ENCODE measurements around the gene ACP3.
"Not testable (repeated sequence)": the region's sequence is repeated elsewhere in the genome, so short reads cannot be mapped to it uniquely, and the experiment has no call there.

Gene ACP3

GRCh38 chr3:132290833-132291232, 26.4 kb upstream of the ACP3 start:
- no peak overlapping the region for H3K4me3 ChIP-seq (ENCODE audit: control insufficient read depth, low read depth, low read length)
- peak; percentile 18 for DNase-seq (ENCODE audit: low read depth)
- TF ChIP-seq CTCF (IDR thresholded peaks at IDR 0.05; ENCODE audit: control insufficient read depth, insufficient read depth, low read depth, low read length, missing control alignments) = no peak

- no peak overlapping the region for H3K4me3 ChIP-seq (ENCODE audit: control insufficient read depth, low read depth, low read length)
- no peak for TF ChIP-seq CTCF (IDR thresholded peaks at IDR 0.05; ENCODE audit: control insufficient read depth, insufficient read depth, low read depth, low read length, missing control alignments)
- DNase-seq (ENCODE audit: low read depth) = no peak
These were observed 25.2 kb upstream of the ACP3 start for GRCh38 chr3:132292042-132292441.

DNA sequence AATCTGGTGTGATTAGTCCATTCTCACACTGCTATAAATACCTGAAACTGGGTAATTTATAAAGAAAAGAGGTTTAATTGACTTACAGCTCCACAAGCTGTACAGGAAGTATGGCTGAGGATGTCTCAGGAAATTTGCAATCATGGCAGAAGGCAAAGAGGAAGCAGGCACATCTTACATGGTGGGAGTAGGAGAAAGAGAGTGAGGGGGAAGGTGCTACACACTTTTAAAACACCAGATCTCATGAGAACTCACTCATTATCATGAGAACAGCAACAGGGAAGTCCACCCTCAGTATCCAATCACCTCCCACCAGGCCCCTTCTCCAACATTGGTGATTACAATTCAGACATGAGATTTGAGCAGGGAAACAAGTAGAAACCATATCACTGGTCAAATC, 24.0 kb upstream of the ACP3 start:
- no peak overlapping the region for H3K4me3 ChIP-seq (ENCODE audit: control insufficient read depth, low read depth, low read length)
- DNase-seq (ENCODE audit: low read depth) = no peak
- no peak for TF ChIP-seq CTCF (IDR thresholded peaks at IDR 0.05; ENCODE audit: control insufficient read depth, insufficient read depth, low read depth, low read length, missing control alignments)

DNA sequence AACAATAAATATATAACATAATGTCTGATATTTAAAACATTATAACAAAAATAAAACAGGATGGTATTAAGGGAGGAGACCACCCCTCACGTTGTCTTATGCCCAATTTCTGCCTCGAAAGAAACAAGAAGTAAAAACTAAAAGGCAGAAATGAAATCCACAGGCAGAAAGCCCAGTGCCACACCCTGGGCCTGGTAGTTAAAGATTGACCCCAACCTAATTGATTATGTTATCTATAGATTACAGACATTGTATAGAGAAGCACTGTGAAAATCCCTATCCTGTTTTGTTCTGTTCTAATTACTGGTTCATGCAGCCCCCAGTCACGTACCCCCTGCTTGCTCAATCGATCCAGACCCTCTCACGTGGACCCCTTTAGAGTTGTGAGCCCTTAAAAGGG, 22.3 kb upstream of the ACP3 start:
- no peak for DNase-seq (ENCODE audit: low read depth)
- no peak for TF ChIP-seq CTCF (IDR thresholded peaks at IDR 0.05; ENCODE audit: control insufficient read depth, insufficient read depth, low read depth, low read length, missing control alignments)
- no peak overlapping the region for H3K4me3 ChIP-seq (ENCODE audit: control insufficient read depth, low read depth, low read length)

DNA sequence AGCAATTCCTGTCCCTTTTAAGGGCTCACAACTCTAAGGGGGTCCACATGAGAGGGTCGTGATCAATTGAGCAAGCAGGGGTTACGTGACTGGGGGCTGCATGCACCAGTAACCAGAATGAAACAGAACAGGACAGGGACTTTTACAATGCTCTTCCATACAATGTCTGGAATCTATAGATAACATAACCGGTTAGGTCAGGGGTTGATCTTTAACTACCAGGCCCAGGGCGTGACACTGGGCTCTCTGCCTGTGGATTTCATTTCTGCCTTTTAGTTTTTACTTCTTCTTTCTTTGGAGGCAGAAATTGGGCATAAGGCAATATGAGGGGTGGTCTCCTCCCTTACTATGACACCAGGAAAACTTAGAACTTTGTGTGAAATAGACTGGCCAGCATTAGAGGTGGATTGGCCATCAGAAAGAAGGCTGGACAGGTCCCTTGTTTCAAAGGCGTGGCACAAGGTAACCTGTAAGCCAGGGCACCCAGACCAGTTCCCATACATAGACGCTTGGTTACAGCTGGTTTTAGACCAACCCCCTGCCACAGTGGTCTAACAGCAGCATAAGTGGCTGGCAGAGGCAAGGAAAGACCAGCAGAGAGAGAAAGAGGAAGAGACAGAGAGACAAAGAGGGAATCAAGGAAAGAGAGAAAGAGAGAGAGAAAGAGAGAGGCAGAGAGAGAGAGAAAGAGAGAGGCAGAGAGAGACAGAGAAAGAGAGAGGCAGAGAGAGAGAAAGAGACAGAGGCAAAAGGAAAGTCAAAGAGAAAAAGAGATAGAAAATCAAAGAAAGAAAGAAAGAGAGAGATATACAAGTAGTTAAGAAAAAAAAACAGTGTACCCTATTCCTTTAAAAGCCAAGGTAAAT, 13.6 kb upstream of the ACP3 start:
- not testable (repeated sequence) for DNase-seq (ENCODE audit: low read depth); H3K4me3 ChIP-seq (ENCODE audit: control insufficient read depth, low read depth, low read length)

- not testable (repeated sequence) for H3K4me3 ChIP-seq (ENCODE audit: control insufficient read depth, low read depth, low read length); DNase-seq (ENCODE audit: low read depth)
These were observed 12.9 kb upstream of the ACP3 start for GRCh38 chr3:132304351-132304750.

GRCh38 chr3:132310057-132310456, 7.2 kb upstream of the ACP3 start:
- H3K4me3 ChIP-seq (ENCODE audit: control insufficient read depth, low read depth, low read length); DNase-seq (ENCODE audit: low read depth): not testable (repeated sequence)

DNA sequence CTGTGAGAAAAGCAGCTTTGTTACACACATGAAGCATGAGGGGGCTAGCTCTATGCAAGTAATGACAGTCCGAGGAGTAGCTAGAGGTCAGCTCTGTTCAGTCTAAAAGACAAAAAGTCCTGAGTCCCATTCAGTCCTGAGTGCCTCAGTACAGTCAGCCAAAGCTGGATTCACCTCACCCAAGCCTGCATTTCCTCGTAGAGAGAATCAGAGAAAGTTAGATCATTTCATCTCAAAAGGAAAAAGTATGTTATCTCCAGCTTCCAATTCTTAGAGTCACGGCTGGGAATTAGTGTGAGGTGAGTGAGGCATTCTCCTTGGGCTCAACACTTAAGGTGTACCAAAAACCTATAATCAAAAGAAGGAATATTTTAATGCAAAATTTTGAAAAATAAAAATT, 5.9 kb upstream of the ACP3 start:
- no peak for TF ChIP-seq CTCF (IDR thresholded peaks at IDR 0.05; ENCODE audit: control insufficient read depth, insufficient read depth, low read depth, low read length, missing control alignments)
- H3K4me3 ChIP-seq (ENCODE audit: control insufficient read depth, low read depth, low read length) = no peak overlapping the region
- no peak for DNase-seq (ENCODE audit: low read depth)

Data from AG09309 (cell line).